ENCODE data around the gene DNAH6. TPM values are rescaled to one million over a fixed set of nuclear protein-coding genes. Genes with fewer than 3 reads are reported as not detected.

Gene DNAH6
- total and polyA plus RNA-seq, 10 of the 15 experiments (the other 5 are each of a cell fraction or from before 2014, with no cell fraction given), result 0.07 to 1.0 (median 0.29) TPM

DNA sequence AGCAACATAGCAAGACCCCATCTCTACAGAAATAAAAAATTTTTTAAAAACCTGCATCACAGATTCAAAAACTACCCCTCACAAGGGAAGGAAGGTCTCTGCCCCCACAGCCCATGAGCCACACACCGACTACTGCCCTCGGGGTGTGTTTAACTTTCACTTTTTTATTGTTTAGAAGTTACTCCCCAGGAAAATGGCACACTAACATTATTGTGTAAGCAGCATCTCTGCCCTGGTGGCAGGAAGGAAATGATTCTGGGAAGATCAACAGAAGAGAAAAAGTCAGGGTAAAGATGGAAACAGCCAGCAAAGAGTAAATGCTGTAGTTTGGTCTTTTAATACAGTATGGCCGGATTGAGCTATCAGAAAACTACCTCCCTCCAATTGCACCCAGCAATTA, 342.6 kb downstream of the DNAH6 start (continued):
- no peak for TF ChIP-seq ZBTB11 (CRISPR knock-in tag; IDR thresholded peaks at IDR 0.05)
- TF ChIP-seq, protein P1, sequence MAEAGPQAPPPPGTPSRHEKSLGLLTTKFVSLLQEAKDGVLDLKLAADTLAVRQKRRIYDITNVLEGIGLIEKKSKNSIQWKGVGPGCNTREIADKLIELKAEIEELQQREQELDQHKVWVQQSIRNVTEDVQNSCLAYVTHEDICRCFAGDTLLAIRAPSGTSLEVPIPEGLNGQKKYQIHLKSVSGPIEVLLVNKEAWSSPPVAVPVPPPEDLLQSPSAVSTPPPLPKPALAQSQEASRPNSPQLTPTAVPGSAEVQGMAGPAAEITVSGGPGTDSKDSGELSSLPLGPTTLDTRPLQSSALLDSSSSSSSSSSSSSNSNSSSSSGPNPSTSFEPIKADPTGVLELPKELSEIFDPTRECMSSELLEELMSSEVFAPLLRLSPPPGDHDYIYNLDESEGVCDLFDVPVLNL (IDR thresholded peaks at IDR 0.05; ENCODE audit: low read depth, low read length), result no peak

- Histone ChIP-seq H3K9me3 (replicated peaks; ENCODE audit: control insufficient read depth, insufficient read depth, low read length) (no peaks in the 10 kb centered on the region), H3K4me3 (no peak overlapping the region), H3K27ac (ENCODE audit: control insufficient read depth, insufficient read depth) (no peak overlapping the region), H3K4me1 (ENCODE audit: control insufficient read depth, insufficient read depth, low read length) (no peaks in the 10 kb centered on the region), H3K9ac (ENCODE audit: control insufficient read depth, insufficient read depth, low read length) (no peak overlapping the region), H3K79me2 (ENCODE audit: control insufficient read depth, insufficient read depth, low read length) (no peaks in the 10 kb centered on the region), H4K20me1 (ENCODE audit: control insufficient read depth, insufficient read depth) (no peaks in the 10 kb centered on the region), H3K27me3 (replicated peaks in 1 of 2; ENCODE audit: control insufficient read depth in 2 of 2, insufficient read depth in 2 of 2, low read length in 1 of 2) (no peaks in the 10 kb centered on the region), H2AFZ (ENCODE audit: control insufficient read depth, low read depth, low read length) (no peak overlapping the region), H3K36me3 (ENCODE audit: control insufficient read depth in 2 of 2, insufficient read depth in 2 of 2, low read length in 1 of 2) (no peaks in the 10 kb centered on the region; a peak in 1 of 4 replicates), H3K4me2 (ENCODE audit: control insufficient read depth, insufficient read depth) (no peak overlapping the region)
- ChIA-PET POLR2A (interaction anchor here (1.0 kb wide), 1 partner anchor 368 kb away, joined by 3 read pairs; no protein-coding TSS in a partner anchor), CTCF (interaction anchor here (0.7 to 6.5 kb wide), 3 partner anchors 64 to 334 kb away, joined by 3 to 41 read pairs (median 20); no protein-coding TSS in a partner anchor), SMC1A (ENCODE audit: uncharacterized antibody, unreplicated experiment) (interaction anchor here (0.5 to 2.1 kb wide), 7 partner anchors 11 to 335 kb away, joined by 3 to 8 read pairs (median 3); no protein-coding TSS in a partner anchor), RAD21 (ENCODE audit: unreplicated experiment) (interaction anchor here (1.0 to 2.1 kb wide), 4 partner anchors 21 to 364 kb away, joined by 3 to 7 read pairs (median 5); no protein-coding TSS in a partner anchor)
- DNase-seq (ENCODE audit: low read depth, low spot score) (no peak), FAIRE-seq (no peak), ATAC-seq (no peak)
- intact Hi-C loops (cut with micrococcal nuclease; ENCODE audit: unreplicated experiment), result loop anchor here (5.0 kb wide), 1 partner anchor 229 kb away; no protein-coding TSS in a partner anchor
- in situ Hi-C loops (cut with MboI), result no loop called here
- BruUV-seq (replicated peaks), result no TSS peak
- 57% methylated on average over 6 of the region's 6 CpGs for WGBS (ENCODE audit: insufficient coverage, insufficient replicate concordance, low lambda C conversion rate, missing lambda C conversion rate)
- TF ChIP-seq SP1 (IDR thresholded peaks at IDR 0.05; ENCODE audit: low read depth, low read length) (no peak), MYB (IDR thresholded peaks at IDR 0.05; ENCODE audit: borderline replicate concordance, low read depth, low read length) (no peak), BHLHE40 (IDR thresholded peaks at IDR 0.05; ENCODE audit: borderline replicate concordance in 1 of 2, low read depth in 2 of 2, low read length in 1 of 2) (no peak), NFIC (IDR thresholded peaks at IDR 0.05; ENCODE audit: low read depth, low read length) (no peak), CHD4 (IDR thresholded peaks at IDR 0.05) (no peak), PML (IDR thresholded peaks at IDR 0.05; ENCODE audit: low read length) (no peak), POLR2AphosphoS5 (IDR thresholded peaks at IDR 0.05; ENCODE audit: low read length) (no peak), SIX5 (IDR thresholded peaks at IDR 0.05; ENCODE audit: low read depth, low read length, severe bottlenecking) (no peak), USF2 (IDR thresholded peaks at IDR 0.05; ENCODE audit: borderline replicate concordance, low read depth, low read length) (no peak), SUPT20H (IDR thresholded peaks at IDR 0.05; ENCODE audit: borderline replicate concordance, control insufficient read depth, low read depth, low read length) (no peak)
- TF ChIP-seq, protein P2, sequence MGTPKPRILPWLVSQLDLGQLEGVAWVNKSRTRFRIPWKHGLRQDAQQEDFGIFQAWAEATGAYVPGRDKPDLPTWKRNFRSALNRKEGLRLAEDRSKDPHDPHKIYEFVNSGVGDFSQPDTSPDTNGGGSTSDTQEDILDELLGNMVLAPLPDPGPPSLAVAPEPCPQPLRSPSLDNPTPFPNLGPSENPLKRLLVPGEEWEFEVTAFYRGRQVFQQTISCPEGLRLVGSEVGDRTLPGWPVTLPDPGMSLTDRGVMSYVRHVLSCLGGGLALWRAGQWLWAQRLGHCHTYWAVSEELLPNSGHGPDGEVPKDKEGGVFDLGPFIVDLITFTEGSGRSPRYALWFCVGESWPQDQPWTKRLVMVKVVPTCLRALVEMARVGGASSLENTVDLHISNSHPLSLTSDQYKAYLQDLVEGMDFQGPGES (IDR thresholded peaks at IDR 0.05), result no peak
- TF ChIP-seq, protein P3, sequence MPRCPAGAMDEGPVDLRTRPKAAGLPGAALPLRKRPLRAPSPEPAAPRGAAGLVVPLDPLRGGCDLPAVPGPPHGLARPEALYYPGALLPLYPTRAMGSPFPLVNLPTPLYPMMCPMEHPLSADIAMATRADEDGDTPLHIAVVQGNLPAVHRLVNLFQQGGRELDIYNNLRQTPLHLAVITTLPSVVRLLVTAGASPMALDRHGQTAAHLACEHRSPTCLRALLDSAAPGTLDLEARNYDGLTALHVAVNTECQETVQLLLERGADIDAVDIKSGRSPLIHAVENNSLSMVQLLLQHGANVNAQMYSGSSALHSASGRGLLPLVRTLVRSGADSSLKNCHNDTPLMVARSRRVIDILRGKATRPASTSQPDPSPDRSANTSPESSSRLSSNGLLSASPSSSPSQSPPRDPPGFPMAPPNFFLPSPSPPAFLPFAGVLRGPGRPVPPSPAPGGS (IDR thresholded peaks at IDR 0.05; ENCODE audit: borderline replicate concordance, insufficient read depth, low read depth, low read length, poor library complexity, severe bottlenecking), result no peak
These were observed 345.2 kb downstream of the DNAH6 start for GRCh38 chr2:84861539-84861938.

Data from GM12878 (cell line).